Measurements from ENCODE around the gene CDC26. TPM values are rescaled to one million over a fixed set of nuclear protein-coding genes. Genes with fewer than 3 reads are reported as not detected.

CDC26 gene
- 10 to 100 TPM; 40.3 to 47.7 TPM for total RNA-seq

DNA sequence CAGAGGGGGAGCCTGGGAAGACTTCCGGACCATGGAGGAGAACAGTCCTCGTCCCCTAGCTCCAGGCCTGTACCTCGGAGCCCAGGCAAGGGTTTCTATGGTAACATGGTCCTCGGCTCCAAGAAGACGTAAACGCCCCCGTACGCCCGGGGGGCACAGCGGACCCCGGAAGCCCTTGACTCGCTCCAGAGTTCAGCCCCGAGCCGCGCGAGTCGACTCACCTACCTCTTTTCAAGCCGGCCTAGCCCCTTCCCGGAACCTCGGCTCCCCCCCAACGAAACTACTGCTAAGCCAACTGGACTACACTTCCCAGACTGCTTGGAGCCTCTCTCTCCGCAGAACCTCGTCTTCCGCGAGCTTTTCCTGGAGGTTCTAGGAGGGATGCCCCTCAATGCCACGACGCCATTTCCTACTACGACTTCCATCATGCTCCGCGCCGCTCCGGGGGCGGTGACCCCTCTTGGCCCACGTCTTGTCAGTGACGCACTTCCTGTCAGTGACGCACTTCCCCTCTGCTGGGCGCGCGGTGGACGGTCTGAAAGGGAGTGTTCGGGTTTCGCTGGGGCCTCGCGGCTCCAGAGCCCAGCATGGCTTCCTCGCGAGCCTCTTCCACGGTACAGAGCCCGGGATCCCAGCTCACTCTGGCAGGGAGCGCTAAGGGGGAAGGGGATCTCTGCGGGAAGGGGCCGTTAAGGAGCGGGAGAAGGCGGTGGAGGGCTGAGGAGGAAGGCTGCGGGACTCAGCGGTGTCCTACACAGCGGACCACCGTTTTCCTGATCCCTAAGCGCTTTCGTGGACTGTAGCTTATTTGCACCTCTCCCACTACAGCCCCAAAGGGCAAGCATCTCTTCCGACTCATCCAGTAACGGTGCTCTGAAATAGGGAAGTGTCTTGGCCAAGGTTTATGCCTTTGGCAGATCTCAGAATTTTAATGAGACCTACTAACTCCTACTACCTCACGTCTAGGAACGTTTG, at the start of gene CDC26, which contains the start of gene PRPF4:
CDC26 (minus strand) TSS at position 416 of the 975 bp plus-strand sequence. CDS start 3,065 bp downstream, outside the sequence.
PRPF4 (plus strand) TSS at position 502 of the 975 bp plus-strand sequence; CDS start at position 588, 86 bp downstream.
- peaks cover 21 to 27% of the 10 kb centered on the region in 2 donors for H3K36me3 Mint-ChIP-seq
- ATAC-seq, result peak; percentile 96 to 100
- peak; percentile 91 to 93 for DNase-seq (ENCODE audit: low spot score in 2 of 2)
- H3K9me3 Mint-ChIP-seq, result no peaks in the 10 kb centered on the region
- H3K27ac Mint-ChIP-seq, result no peak within 1 kb of the TSS

DNA sequence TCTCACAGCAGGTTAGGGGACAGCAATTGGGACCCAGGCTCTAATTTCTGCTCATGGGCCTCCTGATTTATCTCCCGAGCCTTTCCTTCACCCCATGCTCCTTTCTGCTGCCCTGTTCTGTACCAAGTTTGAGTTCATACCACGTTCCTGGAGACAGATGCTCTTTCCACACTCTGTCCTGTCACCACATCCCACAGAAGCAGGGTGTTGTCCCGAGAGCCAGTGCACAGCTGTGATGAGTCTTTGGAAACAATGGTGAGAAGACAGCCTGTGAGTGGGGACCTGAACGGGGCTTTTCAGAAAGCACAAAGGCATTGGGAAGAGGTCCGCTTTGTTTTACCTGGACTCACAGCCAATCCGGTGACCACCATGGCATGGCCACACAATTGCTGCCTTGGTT, 47.3 kb upstream of the CDC26 start:
- Mint-ChIP-seq H3K36me3 (no peaks in the 10 kb centered on the region), H3K9me3 (no peaks in the 10 kb centered on the region), H3K27ac (no peak overlapping the region)
- DNase-seq (ENCODE audit: low spot score in 2 of 2) (no peak), ATAC-seq (no peak)

DNA sequence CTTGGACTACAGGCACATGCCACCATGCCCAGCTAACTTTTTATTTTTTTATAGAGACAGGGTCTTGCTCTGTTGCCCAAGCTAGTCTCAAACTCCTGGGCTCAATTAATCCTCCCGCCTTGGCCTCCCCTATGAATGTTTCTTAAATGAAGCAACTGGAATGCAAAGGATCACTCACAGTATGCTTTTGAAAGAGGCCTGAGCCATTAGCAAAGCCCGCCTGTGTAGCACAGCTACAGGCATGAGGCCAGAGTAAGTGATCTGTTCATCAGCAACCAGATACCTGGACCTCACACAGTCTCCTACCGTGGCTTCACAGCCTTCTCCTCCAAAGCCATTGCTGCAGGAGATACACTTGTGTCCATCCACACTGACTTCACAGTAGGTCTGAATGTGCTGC, 44.7 kb upstream of the CDC26 start:
- no peak overlapping the region for H3K27ac Mint-ChIP-seq
- no peak for DNase-seq (ENCODE audit: low spot score in 2 of 2)
- H3K36me3 Mint-ChIP-seq, result no peaks in the 10 kb centered on the region
- H3K9me3 Mint-ChIP-seq, result no peaks in the 10 kb centered on the region
- no peak for ATAC-seq

DNA sequence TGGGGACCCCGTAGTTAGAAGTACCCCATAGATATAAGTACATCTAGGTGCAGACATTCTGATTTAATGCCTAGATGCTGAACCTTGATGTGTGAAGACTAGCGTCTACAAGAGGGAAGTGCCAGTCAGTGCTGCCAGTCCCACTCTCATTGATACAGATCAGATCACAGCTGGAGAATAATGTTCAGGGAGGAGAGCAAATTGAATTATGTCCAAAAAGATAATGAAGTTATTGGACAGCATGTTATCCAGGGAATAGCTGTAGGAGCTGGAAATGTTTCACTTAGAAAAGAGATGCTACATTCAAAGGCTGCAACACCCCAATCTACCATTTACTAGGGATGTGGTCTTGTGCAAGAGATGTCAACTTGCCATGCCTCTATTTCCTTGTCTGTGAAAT, 43.7 kb upstream of the CDC26 start:
- ATAC-seq, result no peak
- no peaks in the 10 kb centered on the region for H3K36me3 Mint-ChIP-seq
- no peak overlapping the region for H3K27ac Mint-ChIP-seq
- no peaks in the 10 kb centered on the region for H3K9me3 Mint-ChIP-seq
- no peak for DNase-seq (ENCODE audit: low spot score in 2 of 2)

DNA sequence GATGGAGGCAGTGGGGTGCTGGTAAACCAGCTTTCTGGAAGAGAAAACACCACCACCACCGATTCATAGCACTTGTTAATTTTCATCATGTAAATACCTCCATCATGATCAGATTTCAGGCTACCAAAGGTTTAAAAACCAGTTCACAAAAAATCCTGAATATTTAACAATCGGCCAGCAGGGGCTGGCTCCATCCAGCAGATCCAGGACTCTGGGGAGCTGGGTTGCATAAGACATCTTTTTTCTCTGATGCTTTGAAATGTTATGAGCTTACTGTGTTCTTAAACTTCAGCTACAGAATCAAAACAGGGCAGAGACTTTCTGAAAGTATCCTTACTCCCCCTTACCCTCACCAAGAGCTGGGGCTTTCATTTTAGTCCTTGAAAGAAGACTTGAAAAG, 42.4 kb upstream of the CDC26 start:
- ATAC-seq, result no peak
- H3K36me3 Mint-ChIP-seq, result no peaks in the 10 kb centered on the region
- H3K27ac Mint-ChIP-seq, result no peak overlapping the region

DNA sequence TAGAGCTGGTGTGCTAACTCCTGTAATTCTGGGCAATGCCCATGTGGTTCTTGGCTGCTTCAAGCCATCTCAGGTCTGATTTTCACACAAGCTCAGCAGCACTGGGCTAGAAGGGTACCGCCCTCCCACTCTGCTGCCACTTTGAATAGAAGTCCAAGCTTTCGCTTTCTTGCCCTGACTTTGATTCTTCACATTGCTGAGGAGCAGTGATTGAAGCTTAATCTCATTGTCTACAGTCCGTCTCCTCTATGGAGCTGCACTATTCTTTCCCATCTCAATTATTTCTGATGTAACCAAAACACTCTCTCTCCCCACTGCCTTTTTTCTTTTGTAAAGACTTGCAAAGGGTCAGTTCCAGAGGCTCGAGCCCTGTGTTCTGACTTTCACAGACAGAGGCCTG, 40.7 kb upstream of the CDC26 start:
- DNase-seq (ENCODE audit: low spot score in 2 of 2) (no peak), ATAC-seq (no peak)
- Mint-ChIP-seq H3K27ac (no peak overlapping the region), H3K36me3 (no peaks in the 10 kb centered on the region), H3K9me3 (no peaks in the 10 kb centered on the region)

More for the DNA sequence above, 42.4 kb upstream of the CDC26 start:
- DNase-seq (ENCODE audit: low spot score in 2 of 2), result no peak
- no peaks in the 10 kb centered on the region for H3K9me3 Mint-ChIP-seq

DNA sequence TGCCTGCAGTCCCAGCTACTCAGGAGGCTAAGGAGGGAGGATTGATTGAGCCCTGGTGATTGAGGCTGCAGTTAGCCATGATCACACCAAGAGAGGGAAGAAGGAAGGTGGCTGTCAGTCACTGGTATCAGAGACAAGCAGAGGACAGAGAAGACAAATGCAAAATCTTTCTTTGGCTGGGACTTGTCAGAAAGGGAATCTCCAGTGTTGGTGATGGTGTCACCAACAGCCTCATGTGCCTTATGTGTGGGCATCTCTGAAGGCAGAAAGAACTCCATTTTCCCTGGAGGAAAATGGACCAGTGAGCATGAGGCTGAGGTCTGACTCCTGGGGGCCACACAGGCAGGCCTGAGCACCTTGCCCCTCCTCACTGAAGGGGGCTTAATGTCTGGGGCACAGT, 39.9 kb upstream of the CDC26 start:
- H3K9me3 Mint-ChIP-seq, result no peaks in the 10 kb centered on the region
- H3K27ac Mint-ChIP-seq, result no peak overlapping the region
- DNase-seq (ENCODE audit: low spot score in 2 of 2) (no peak), ATAC-seq (no peak)
- H3K36me3 Mint-ChIP-seq, result no peaks in the 10 kb centered on the region

DNA sequence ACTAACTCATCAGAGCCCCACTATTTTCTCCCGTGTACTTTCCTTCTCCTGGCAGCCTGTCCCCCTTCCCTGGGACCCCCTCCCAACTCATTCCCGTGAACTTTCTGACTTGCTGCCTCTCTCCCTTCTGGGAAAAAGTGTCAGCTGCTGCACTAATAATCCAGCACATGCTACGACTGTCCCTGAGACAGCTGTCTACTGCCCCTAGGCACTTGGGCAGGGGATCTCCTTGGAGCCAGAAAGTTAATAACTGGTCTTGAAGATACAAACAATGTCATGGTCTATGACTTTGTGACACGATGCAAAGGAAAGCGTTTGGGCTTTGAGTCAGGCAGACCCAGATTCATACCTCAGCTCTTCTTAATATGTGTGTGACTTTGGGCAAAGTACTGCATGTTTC, 37.9 kb upstream of the CDC26 start:
- H3K27ac Mint-ChIP-seq, result no peak overlapping the region
- no peaks in the 10 kb centered on the region for H3K36me3 Mint-ChIP-seq
- no peak for DNase-seq (ENCODE audit: low spot score in 2 of 2)
- no peaks in the 10 kb centered on the region for H3K9me3 Mint-ChIP-seq
- no peak for ATAC-seq

DNA sequence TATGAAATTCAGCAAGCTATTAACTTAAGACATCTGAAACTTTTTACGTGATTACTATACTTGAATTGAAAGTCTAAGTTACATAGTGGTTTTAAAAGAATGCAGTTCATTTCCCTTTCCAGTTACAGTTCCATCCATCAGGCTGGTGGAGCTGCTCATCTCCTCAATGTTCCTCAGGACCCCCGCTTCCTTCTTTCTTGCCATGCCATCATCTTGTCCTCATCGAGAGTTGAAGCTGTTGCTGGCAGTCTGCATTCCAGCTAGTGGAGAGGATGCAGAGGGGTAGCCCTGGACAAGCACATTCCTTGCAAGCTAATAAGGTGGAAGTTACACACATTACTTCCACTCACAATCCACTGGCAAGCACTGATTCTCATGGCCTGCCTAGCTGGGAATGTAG, 36.6 kb upstream of the CDC26 start:
- ATAC-seq, result no peak
- Mint-ChIP-seq H3K27ac (no peak overlapping the region), H3K9me3 (no peaks in the 10 kb centered on the region), H3K36me3 (no peaks in the 10 kb centered on the region)
- DNase-seq (ENCODE audit: low spot score in 2 of 2), result no peak

DNA sequence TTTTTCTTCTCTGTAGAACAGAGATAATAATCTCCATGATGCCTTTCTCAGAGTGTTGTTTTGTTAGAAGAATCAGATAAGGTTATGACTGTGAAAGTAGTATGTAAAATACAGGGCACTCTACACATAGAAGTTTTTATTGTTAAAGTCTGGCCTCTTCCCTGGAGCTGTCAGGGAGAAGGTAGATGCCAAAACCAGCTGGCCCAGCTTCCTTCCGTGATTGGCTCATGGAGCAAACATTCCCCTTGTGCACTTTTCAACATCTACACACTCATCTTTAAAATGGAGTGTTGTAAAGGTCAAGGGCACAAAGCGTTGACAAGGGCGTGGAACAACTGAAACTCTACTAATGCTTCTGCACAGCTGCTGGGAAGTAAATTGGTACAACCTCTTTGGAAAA, 35.2 kb upstream of the CDC26 start:
- DNase-seq (ENCODE audit: low spot score in 2 of 2), result no peak
- no peaks in the 10 kb centered on the region for H3K9me3 Mint-ChIP-seq
- H3K27ac Mint-ChIP-seq, result no peak overlapping the region

DNA sequence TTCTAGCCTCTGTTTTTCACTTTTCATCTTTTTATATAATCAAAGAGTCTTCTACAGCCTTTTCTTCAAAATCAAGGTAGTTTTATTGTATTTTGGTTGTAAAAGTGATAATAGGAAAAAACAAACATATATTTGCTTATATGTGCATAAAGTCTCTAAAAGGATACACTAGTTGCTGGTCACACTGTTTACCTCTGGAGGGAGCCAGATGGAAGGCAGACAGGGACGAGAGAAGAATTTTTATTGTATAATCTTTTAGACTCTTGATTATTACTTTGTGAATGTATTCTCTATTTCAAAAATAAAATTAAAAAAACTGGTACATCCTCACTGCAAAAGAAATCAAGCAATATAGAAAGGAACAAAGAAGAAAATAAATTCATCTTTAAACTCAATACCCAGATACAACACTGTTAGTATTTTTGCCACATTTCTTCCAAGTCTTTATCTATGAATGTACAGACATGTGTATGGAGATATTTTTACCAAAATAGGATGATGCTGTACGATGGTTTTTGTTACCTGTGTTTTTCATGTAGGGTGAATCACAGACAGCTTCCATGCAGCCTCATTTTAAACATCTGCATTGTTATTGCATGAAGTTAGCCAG, 33.9 kb upstream of the CDC26 start:
- DNase-seq (ENCODE audit: low spot score in 2 of 2) (no peak), ATAC-seq (no peak)
- no peaks in the 10 kb centered on the region for H3K36me3 Mint-ChIP-seq
- no peak overlapping the region for H3K27ac Mint-ChIP-seq
- H3K9me3 Mint-ChIP-seq, result no peaks in the 10 kb centered on the region

More for the DNA sequence above, 35.2 kb upstream of the CDC26 start:
- H3K36me3 Mint-ChIP-seq, result no peaks in the 10 kb centered on the region
- no peak for ATAC-seq

DNA sequence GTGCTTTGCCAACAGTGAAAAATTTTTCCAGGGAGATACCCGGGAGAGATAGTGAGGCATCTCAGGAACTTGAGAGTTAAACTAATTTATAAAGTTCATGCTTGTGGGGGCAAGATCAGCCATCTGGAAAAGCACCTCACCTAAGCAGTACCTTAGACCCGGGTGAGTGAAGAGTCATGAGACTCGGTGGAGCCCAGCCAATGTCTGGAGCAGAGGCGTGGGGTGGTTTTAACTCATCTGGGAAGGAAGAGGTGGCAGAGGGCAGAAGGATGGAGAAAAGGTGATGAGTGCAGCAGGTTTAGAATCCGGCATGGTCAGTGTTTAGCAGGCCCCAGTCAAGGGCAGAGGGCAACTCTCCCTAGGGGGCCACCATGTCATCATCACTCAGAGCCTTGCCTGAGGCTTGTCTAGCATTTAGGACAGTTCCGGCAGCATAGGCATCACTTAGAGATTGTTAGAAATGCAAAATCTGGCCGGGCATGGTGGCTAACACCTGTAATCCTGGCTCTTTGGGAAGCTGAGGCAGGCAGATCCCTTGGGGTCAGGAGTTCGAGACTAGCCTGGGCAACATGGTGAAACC, 32.1 kb upstream of the CDC26 start:
- H3K36me3 Mint-ChIP-seq, result no peaks in the 10 kb centered on the region
- no peak overlapping the region for H3K27ac Mint-ChIP-seq
- DNase-seq (ENCODE audit: low spot score in 2 of 2) (no peak), ATAC-seq (no peak)
- no peaks in the 10 kb centered on the region for H3K9me3 Mint-ChIP-seq

DNA sequence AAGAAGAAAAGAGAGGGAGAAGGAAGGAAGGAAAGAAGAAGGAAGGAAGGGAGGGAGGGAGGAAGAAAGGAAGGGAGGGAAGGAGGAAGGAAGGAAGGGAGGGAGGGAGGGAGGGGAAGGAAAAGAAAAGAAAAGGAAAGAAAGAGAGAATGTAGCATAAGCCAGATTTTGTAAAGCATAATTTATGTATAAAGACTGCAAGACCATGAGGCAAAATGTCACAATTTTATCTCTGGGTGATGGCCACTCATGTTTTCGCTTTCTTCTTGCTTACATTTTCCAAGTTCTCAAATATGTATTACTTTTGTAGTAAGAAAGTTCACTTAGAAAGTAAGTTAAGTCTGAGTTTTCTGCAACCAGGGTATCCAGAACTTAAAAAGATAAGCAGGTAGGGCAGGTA, 31.2 kb upstream of the CDC26 start:
- DNase-seq (ENCODE audit: low spot score in 2 of 2), result no peak

DNA sequence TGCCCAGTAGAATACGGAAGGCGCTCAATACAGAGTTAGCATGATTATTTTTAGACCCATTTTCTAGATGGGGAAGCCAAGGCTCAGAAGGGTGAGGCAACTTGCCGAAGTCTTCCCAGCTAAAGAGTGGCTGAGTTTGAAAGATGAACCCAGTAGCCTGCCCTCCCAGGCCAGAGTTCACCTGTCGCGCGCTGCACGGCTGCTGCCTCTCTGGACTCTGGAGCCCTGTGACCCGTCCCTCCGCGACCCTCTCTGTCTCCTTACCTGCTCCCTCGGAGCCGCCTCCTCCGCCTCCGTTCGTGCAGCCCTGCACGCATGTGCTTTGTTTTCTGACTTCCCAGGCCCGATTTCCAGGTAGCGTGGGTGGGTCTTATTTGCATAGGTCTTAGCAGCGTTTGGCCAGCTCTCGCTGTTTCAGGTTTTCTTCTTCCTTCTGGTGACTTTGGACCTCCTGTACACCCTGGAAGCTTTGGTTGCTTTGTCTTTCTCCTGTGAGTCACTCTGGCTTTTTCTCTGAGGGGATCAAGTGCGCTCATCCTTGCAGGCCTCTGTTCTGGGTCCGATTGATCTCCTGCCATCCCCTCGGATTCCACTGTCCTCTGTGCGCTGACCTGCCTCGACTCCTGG, 27.5 kb upstream of the CDC26 start, which contains the start of gene RNF183:
RNF183 (minus strand) TSS at position 585 of the 627 bp plus-strand sequence. CDS start 5,192 bp downstream, outside the sequence.
- ATAC-seq, result no peak

More for the DNA sequence above, 31.2 kb upstream of the CDC26 start:
- no peak for ATAC-seq
- no peaks in the 10 kb centered on the region for H3K9me3 Mint-ChIP-seq
- H3K36me3 Mint-ChIP-seq, result no peaks in the 10 kb centered on the region
- H3K27ac Mint-ChIP-seq, result no peak overlapping the region

DNA sequence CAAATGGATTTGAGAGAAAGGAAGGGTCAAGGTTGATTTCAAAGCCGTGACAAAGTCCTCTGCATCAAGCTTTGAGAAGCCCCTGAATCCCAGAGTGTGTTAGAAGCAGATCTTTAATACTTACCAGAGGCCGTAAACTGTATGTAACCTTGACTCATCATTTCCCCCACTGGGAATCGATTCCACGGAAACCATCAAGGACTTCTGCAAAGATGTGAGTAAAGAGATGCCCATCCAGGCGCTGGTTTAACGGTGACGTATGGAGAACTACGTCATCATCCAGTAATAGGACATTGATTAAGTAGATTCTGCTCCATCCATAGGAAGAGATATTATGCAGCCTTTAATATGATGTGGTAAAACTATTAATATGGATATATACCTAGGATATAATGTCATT, 26.2 kb upstream of the CDC26 start:
- Mint-ChIP-seq H3K27ac (no peak overlapping the region), H3K9me3 (no peaks in the 10 kb centered on the region), H3K36me3 (no peaks in the 10 kb centered on the region)
- ATAC-seq (no peak), DNase-seq (ENCODE audit: low spot score in 2 of 2) (no peak)

More for the DNA sequence above, 27.5 kb upstream of the CDC26 start, which contains the start of gene RNF183:
- H3K27ac Mint-ChIP-seq, result no peak within 1 kb of the TSS
- no peaks in the 10 kb centered on the region for H3K9me3 Mint-ChIP-seq
- no peak for DNase-seq (ENCODE audit: low spot score in 2 of 2)
- H3K36me3 Mint-ChIP-seq, result no peaks in the 10 kb centered on the region

DNA sequence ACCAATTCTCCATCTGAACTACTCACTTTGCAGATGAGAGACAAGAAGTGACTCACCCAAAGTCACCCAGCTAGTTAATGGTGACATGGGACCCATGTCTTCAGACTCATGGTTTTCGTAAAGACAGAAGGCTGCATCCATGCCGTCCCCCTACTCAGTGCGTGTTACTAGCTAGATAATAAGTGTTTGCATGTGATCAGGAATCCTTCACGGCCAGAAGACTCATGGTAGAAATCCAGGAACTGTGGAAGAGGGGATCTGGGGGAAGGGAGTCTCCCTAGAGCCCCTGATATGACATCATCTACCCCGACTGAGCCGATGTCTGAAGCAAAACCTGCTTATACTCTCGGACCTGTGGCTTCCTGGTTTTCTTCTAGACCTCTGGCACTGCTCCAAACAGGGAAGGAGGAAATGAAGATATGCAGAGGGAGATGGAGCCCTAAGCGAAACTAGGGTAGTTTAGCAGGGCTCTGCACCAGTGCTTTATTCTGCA, 24.5 kb upstream of the CDC26 start:
- no peak for DNase-seq (ENCODE audit: low spot score in 2 of 2)
- no peak overlapping the region for H3K27ac Mint-ChIP-seq
- no peak for ATAC-seq
- H3K36me3 Mint-ChIP-seq, result no peaks in the 10 kb centered on the region
- H3K9me3 Mint-ChIP-seq, result no peaks in the 10 kb centered on the region

Measured in activated naive CD4-positive, alpha-beta T cell treated with anti-CD3 and anti-CD28 coated beads, Interleukin-2, amount 50 U/mL, for 72 hours (primary cell).